GM18507 (cell line): ENCODE results near the gene IQSEC3.

Experiments used
- DNase-seq: peaks from one replicate; pipeline ENCODE4 v3.0.0; 2011; ENCODE audit warnings: low read depth; ENCODE audit not compliant: insufficient read length; ENCODE audit errors: extremely low spot score
- FAIRE-seq: peaks from 2 replicates; lab custom pipeline; 2011; peaks lifted over from hg19 to GRCh38; lab: Jason Lieb, UNC

The IQSEC3 gene

DNA sequence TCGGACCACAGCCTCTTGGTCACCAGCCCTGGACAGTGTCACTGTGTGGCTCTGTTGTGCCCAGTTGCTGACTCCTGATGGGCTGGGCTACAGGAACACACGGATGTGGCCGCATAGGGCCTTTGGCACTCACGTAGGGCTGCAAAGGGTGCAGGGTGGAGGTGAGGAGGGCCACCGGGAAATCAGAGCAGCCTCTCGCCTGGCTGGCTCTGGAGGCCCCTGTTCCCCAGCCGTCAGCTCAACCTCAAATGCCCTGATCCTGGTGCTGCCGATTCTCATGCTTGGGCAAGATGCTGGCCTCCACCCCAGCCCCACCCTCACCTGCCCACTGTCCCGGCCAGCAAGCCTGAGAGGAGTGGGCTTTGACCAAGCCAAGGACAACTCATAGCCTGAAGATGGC, 88.4 kb downstream of the IQSEC3 start:
- FAIRE-seq (no peak), DNase-seq (no peak)

DNA sequence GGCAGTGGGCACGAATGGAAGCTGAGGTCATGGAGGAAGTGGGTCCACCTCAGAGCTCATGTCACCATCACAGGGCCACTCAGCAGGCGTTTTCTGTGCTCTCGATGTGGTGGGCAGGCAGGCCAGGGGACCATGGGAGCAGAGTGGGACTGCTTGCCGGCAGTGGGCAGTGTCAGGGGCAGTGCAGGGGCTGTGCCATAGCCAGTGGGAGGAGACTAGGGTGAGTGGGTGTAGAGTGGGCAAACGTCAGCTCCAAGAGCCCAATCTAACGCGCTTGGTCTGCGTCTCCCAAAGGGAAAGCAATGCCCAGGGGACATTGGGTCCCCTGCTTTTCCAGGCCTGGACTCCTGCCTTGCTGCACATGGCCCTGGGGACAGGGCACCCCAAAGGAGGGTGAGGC, 89.1 kb downstream of the IQSEC3 start:
- no peak for FAIRE-seq
- no peak for DNase-seq

DNA sequence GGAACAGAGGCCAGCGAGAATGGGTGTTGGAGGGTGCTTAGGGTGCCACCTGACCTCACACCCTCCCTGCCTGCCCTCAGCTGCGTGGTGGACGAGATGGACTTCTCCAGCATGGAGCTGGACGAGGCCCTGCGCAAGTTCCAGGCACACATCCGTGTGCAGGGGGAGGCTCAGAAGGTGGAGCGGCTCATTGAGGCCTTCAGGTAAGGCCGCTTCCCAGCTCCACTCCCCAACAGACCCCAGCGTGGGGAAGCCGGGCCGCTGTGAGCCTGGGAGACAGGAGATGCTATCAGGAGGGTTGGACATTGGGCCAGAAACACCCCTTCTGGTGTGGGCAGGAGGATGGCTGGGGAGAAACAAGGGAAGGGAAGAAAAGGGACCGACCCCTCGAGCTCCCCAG, 90.4 kb downstream of the IQSEC3 start:
- FAIRE-seq = no peak

DNA sequence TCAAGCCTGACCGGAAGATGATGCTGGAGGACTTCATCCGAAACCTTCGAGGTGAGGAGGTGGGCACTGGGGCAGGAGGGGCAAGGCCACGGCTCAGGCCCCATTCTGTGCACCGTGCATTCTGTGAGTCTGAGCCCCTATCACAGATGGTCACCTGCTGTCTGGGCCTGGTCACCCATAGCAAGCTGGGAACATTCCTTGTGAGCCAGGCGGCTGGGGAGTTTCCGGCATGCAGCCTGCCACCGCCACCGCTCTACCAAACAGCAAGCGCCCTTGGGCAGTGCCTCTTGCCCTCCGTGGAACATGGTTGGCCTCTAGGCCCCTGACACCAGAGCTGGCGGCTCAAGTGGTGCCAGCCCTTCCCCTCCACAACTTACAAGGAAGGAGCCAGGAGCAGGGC, 91.1 kb downstream of the IQSEC3 start:
- DNase-seq (no peak), FAIRE-seq (no peak)

More for the DNA sequence above, 90.4 kb downstream of the IQSEC3 start:
- no peak for DNase-seq

DNA sequence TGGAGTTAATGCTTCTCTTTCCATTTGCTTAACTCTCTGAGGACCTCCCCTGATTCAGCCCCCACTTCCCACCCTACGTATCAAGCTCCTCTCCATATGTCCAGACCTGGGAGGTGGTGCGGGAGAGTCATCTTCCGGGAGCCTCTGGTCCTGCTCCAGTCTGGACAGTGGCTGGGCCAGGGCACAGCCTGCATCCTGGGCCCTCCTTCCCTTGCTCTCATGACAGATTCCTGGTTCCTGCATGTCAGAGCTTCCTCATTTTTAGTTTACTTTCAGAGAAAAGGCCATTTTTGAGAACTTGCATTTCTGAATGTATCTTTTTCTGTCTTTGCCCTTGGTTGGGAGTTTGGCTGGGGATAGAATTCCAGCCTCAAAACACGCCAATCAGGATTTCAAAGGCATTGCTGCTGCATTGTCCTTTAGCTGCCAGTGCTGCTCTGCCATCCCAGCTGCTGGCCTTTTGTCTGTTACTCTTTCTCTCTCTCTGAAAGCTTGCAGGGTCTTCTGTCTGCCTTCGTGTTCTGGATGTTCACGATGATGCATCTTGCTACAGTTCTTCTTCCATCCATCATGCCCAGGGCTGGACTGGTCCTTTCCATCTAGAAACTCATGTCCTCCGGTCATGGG, 92.7 kb downstream of the IQSEC3 start:
- DNase-seq = no peak
- no peak for FAIRE-seq

DNA sequence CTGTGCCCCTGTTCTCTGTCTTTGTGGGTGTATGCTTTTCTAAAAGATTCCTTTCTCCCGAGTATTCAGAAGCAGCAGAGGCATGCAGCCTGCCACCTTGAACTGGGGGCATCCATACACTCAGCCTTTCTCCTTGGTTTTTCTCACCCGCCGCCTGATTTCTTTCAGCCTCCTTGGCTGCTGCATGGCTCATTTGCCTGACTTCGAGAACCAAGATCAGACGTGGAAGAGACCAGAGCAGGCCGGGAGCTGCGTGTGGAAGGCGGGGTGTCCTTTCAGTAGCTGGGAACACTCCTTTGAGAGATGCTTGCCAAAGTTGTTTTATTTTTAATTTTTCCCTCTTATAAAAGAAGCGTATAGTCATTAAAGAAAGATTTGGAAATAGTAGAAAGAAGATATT, 94.3 kb downstream of the IQSEC3 start:
- FAIRE-seq (no peak), DNase-seq (no peak)

DNA sequence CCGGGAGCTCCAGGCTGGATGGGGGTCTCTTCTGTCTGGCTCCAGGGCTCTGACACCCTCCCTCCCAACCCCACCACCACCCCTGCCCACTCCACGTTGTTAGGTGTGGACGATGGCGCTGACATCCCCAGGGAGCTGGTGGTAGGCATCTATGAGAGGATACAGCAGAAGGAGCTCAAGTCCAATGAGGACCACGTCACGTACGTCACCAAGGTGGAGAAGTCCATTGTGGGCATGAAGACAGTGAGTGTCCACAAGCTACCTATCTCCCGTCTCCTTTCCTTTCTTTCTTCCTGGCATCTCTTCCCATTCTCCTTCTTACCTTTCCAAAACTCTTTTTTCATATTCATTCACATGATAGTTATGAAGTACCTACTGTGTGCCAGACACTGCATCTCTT, 95.3 kb downstream of the IQSEC3 start:
- FAIRE-seq (no peak), DNase-seq (no peak)

DNA sequence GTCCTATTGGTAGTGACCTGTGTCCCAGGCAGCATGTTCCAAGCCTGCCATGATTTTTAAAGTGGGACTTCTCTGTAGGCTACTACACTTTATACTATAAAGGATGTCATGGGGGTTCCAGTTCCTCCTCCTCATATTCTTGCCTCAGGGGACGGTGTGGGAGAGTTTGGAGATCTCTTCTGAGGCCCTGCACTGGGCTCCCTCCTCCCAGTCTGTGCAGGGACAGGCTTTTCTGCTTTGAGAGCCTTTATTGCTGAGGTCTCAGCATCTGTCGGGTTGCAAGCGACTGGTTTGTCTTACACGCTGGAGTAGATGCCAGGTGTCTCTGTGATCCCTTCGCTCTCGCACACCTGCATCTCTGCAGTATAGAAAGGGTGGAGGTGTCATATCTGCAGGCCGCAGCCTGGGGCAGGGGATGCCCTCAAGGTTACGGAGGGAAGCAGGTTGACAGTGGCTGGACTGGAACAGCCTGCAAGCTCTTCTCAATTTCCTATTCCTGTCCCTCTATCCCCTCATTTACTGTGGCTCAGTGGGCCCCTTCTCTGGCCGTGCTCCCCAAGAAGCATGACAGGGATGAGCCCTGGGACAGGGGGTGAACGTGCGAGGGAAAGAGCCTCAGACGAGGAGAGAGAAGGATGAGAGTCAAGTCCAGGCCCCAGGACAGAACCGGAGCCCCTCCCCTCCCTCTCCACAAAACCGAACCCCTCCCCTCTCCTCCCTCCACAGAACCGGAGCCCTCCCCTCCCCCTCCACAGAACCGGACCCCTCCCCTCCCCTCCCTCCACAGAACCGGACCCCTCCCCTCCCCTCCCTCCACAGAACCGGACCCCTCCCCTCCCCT, 96.1 kb downstream of the IQSEC3 start:
- FAIRE-seq (no peak), DNase-seq (no peak)

DNA sequence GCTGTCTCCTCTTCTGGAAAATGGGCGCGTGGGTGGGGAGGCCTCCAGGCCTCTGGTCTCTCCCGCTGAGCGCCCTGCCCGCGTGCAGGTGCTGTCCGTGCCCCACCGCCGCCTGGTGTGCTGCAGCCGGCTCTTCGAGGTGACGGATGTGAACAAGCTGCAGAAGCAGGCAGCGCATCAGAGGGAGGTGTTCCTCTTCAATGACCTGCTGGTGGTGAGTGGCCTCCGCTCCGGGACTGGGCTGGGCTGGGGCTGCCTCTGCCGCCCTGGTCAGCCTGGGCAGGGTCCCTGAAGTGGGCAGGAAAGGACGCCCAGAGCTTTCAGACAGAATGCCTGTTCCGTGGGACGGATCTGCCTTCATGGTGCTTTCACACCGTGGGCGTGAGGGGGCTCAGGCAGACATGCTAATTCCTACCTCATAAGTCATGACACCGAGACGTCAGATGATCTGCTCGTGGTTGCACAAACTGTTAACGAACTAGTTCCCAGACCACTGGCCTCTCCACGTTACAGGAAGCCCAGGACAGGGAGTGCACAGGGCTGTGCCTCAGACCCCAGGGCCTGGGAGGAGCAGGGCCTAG, 96.9 kb downstream of the IQSEC3 start:
- FAIRE-seq = no peak
- no peak for DNase-seq

DNA sequence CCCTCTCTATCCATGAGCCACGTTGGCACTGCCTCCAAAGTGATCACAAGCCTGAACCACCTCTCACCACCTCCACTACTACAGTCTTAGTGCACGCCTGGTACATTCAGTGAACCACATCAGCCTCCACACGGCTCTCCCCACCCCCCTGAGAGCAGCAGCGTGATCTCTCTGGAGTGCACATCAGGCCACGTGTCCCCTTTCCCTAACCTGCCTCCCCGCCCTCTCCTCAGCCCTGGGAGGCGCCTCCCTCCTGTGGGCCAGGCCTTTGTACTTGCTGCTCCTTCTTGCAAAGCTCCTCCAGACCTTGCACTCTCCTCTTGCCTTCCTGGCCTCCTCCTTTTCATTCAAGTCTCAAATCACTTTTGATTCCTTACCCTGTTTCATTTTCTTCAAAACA, 97.6 kb downstream of the IQSEC3 start:
- FAIRE-seq = no peak
- DNase-seq = no peak

DNA sequence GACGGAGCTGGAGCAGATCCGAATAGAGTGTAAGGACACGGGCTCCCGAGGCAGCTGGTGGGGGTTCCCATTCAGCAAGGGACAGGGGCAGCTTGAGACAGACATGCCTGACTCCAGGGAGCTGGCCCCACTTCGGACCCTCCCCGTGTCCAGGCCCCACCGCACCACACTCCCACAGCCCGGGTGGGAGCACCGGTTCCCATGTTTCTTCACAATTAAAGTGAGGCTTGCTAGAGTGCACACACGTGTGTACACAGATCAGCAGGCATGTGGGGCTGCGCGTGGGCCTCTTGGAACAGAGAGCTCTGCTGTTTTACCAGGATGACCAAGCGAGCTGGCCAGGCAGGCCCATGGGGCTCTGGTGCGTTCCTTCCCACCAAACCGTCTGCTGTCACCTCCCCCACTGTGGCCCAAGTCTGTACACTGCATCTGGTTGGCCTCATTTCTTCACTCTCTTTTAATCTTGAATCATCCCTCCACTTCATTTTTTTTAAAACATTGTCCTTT, 99.3 kb downstream of the IQSEC3 start:
- FAIRE-seq (no peak), DNase-seq (no peak)

DNA sequence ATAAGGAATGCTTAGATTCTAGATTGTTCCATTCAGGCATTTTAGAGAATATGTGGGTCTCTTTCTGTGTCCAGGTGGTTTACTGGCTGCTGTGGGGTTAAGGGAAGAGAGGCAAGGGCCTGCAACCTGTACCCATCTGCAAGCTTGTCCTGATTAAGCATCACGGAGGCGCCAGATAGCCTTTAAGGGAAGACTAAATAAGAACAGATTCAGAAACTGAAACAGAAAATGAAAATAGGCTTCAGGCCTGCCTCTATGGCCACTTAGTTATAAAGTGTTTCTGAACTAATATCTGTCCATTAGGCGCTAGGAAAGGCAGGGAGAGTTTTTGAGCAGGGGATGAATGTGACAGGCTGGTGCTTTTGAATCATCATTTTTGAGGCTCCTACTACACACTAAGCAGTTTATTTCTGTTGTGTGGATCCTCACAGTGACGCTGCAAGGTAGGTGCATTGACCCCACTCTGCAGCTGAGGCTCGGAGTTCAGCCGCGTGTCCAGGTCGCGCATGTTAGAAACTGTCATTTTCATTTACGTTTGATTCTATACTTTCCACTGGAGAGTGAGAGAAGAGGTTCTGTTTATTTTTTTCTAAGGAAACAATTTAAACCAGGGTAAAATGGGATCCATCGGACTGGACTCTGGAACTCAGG, 100.0 kb downstream of the IQSEC3 start:
- FAIRE-seq = peak; percentile 62
- no peak for DNase-seq

DNA sequence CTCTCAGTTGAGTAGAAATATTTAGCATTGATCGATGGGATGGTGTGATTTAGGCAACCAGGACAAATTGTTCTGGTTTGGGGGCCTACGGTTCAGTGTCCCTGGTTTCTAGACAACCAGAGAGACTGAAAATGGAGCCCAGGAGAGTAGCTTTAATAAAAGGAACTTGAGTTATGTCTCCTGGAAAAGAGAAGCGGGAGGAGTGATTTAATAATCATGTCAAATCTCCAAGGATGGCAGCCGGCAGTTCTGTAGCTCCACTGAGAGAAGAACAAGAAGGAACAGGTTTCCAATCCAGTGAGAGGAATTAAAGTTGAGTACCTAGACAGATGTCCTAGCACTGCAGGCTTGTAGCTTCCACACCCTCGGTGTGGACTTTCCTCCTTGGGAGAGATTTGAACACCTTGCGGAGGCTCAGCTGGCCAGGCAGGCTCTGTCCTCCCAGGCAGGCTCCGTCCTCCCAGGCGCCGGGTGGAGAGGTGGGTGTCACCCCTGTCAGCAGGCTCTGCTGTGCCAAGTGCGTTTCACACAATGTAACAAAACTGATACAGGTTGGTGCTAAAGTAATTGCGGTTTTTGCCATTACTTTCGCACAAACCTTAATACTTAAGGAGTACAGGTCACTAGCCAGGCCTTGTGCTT, 101.5 kb downstream of the IQSEC3 start:
- FAIRE-seq (no peak), DNase-seq (no peak)

DNA sequence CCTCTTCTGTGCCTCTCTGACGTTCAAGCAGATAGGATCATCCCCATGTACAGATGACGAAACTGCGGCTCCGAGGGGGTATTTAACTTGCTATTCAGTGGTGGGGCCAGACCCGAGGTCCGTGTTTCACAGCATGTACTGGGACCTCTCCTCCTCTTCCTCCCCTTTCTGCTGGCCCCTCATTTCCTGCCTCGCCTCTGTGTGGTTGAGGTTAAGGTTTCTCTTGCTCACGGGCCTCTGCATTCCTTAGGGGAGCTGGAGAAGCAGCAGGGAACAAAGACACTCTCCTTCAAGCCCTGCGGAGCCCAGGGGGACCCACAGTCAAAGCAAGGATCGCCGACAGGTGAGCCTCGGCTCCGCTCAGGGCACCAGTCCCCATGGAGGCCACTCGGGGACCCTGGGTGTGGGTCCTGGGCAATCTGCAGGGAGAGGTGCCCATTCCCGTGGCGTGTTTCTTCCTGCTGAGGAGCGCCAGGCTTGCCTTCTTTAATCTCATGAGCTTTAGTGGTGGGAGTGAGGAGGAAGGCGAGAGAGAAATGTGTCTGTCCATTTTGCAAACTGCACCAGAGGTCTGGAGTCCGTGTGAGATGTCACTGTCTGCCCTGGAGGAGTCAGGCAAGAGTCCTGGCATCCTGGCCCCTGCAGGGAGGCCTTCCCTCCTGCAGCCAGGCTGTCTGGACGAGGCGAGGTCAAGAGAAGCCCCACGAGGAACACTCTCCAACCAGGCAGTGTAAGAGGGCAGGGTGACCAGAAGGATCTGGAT, 102.4 kb downstream of the IQSEC3 start:
- no peak for FAIRE-seq
- no peak for DNase-seq

DNA sequence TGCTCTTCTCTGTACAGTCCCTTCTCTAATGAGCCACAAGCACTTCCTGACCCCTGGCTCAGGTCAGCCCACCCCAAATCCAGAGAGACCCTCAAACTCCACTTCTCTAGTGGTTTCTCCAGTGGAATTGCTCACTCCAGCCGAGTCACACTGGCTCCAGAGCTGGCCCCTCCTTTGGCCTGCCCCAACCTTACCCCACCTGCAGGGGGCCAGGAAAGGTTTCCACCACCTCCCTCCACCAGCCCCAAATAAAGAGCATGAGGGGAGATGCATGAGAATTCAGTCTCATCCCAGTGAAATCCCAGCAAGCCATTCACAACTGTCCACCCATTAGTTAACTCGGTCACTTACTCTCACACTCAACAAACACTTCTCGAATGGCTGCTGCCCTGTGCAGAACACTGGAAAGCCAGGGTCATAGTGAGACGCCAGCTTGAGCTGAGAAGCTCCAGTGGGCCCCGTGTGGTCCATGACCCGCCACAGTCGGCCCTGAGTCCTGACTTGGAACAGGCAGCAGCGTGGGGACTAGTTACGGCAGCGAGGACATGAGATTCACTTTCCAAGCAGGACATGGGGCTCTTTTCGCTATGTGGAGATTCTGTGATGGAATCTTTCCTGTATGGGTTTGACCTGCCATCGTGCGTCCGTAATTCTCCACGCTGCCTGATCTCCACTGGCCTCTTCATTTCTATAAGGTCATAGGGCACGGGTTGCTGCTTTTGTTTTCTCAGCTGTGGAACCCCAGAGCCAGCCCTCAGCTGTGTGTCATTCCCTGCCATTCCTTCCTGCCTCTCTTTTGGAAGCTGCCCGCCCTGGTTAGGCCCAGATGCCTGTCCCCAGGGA, 103.2 kb downstream of the IQSEC3 start:
- FAIRE-seq (no peak), DNase-seq (no peak)

DNA sequence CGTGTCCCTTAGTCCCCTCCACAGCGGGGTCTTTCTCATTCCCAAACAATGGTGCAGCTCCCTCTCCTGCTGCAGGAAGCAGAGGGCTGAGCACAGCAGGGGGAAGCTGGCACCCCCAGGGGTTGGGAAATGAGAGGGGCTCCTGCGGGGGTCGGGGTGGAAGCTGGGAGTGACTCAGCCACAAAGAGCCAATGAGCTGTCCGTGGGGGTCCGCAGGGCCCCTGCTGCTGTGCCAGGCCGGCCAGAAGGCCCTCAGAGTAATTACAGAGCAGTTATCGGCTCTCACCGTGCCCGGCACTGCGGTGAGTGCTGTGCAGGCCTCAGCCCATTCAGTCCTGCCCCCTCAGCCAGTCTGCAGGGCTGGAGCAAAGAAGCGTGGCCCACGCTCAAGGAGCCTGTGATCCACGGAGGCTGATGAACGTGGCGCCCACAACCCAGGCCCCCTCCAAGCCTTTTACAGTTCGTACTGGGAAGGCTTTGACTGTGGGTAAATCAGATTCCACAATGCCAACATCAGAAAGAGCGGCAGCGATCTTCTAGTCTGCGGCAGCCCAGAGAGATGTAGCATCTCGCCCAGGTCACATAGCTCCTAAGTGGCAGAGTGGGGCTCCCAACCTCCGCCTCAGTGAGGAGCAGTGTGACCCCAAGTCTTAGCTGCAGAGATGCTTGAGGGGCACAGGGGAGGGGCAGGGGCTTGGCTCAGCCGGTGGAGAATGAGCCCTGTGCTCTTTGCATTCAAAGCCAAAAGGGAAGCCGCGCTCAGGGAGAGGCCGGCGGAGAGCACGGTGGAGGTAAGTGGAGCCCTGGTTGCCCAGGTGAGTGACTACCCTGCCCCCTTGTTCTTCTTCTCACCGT, 104.0 kb downstream of the IQSEC3 start:
- DNase-seq (no peak), FAIRE-seq (no peak)

DNA sequence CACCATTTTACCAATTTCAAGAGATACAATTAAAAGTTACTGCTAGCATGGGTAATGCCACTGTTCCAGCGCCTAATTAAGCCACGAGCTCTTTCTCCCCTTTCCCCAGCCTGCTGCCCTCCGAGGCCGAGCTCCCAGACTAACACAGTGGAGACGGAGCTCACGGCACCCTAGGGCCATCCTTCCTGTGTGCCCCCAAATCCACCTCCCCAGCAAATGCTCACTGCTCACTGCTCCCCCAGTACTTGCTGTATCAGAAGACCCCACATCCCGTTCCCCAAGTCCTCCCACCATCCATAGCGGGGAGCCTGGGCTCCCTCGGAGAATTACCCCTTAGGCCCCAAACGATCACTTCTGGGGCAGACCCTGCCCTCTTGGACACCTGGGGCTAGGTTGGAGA, 104.7 kb downstream of the IQSEC3 start:
- DNase-seq (no peak), FAIRE-seq (no peak)
